ENCODE data around the gene MYMX. TPM values are rescaled to one million over a fixed set of nuclear protein-coding genes. Genes with fewer than 3 reads are reported as not detected.
"Not testable (repeated sequence)": the region's sequence is repeated elsewhere in the genome, so short reads cannot be mapped to it uniquely, and the experiment has no call there.

Gene MYMX
- total and polyA plus RNA-seq, 7 experiments from 2014 or later, result not detected

GRCh38 chr6:44192428-44193041, 24.2 kb upstream of the MYMX start:
- H3K27me3 Mint-ChIP-seq, result peaks cover 0 to 14% (median 6%) of the 10 kb centered on the region in 5 donors
- intact Hi-C loops (cut with micrococcal nuclease), result no loop called here
- Histone ChIP-seq H3K9me3 (ENCODE audit: control insufficient read depth in 2 of 3, low read length in 3 of 3) (no peaks in the 10 kb centered on the region), H3K27me3 (ENCODE audit: control insufficient read depth in 2 of 2, insufficient read depth in 2 of 2, low read length in 2 of 2) (no peaks in the 10 kb centered on the region), H3K4me1 (ENCODE audit: control insufficient read depth in 2 of 2, insufficient read depth in 2 of 2, low read length in 2 of 2) (no peaks in the 10 kb centered on the region), H3K27ac (ENCODE audit: low read depth, low read length) (no peak overlapping the region), H3K4me3 (ENCODE audit: low read length) (no peak overlapping the region), H3K36me3 (ENCODE audit: control insufficient read depth in 2 of 3, insufficient read depth in 3 of 3, low read length in 3 of 3) (no peaks in the 10 kb centered on the region)
- no peaks in the 10 kb centered on the region for H3K36me3 Mint-ChIP-seq
- no peak for DNase-seq
- H3K4me3 Mint-ChIP-seq, result no peak overlapping the region
- H3K27ac Mint-ChIP-seq, result no peak overlapping the region
- H3K9me3 Mint-ChIP-seq, result no peaks in the 10 kb centered on the region
- H3K4me1 Mint-ChIP-seq, result peaks cover 0 to 10% (median 0%) of the 10 kb centered on the region in 7 donors
- ChIA-PET CTCF (no interaction called here), POLR2A (interaction anchor here (0.6 kb wide), 1 partner anchor 152 kb away, joined by 3 read pairs; no protein-coding TSS in a partner anchor)
- no peak for ATAC-seq

DNA sequence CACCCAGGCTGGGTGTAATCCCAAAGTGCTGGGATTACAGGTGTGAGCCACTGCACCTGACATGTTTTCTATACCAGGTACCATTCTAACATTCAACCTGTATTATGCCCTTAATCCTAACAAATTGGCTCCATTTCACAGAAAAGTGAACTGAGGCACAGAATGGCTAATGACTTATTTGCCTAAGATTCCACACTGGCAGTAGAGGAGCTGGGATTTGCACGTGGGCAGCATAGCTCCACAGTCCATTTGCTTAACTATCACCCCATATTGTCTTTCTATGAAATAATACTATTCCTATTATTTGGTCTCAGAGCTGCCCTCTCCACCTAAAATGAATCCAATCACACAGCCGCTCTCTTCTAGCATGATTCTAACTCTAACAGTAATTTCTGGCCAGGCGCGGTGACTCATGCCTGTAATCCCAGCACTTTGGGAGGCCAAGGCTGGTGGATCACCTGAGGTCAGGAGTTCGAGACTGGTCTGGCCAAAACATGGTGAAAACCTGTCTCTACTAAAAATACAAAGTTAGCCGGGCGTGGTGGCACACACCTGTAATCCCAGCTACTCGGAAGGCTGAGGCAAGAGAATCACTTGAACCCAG, 23.3 kb upstream of the MYMX start:
- Mint-ChIP-seq H3K4me1 (peaks cover 0 to 10% (median 0%) of the 10 kb centered on the region in 7 donors), H3K36me3 (no peaks in the 10 kb centered on the region), H3K9me3 (no peaks in the 10 kb centered on the region), H3K27ac (no peak overlapping the region), H3K4me3 (no peak overlapping the region), H3K27me3 (peaks cover 0 to 14% (median 6%) of the 10 kb centered on the region in 5 donors)
- no peak overlapping the region for H3K4me3 ChIP-seq (ENCODE audit: low read length)
- H3K27me3 ChIP-seq (ENCODE audit: control insufficient read depth in 2 of 2, insufficient read depth in 2 of 2, low read length in 2 of 2), result no peaks in the 10 kb centered on the region
- H3K36me3 ChIP-seq (ENCODE audit: control insufficient read depth in 2 of 3, insufficient read depth in 3 of 3, low read length in 3 of 3), result no peaks in the 10 kb centered on the region
- H3K9me3 ChIP-seq (ENCODE audit: control insufficient read depth in 2 of 3, low read length in 3 of 3), result no peaks in the 10 kb centered on the region
- no peak for DNase-seq
- no peaks in the 10 kb centered on the region for H3K4me1 ChIP-seq (ENCODE audit: control insufficient read depth in 2 of 2, insufficient read depth in 2 of 2, low read length in 2 of 2)
- intact Hi-C loops (cut with micrococcal nuclease), result no loop called here
- ChIA-PET CTCF (interaction anchor here (0.6 kb wide), 1 partner anchor 50 kb away, joined by 3 read pairs; no protein-coding TSS in a partner anchor), POLR2A (interaction anchor here (0.7 kb wide), 1 partner anchor 251 kb away, joined by 4 read pairs; no protein-coding TSS in a partner anchor)
- ATAC-seq, result no peak
- H3K27ac ChIP-seq (ENCODE audit: low read depth, low read length), result no peak overlapping the region

DNA sequence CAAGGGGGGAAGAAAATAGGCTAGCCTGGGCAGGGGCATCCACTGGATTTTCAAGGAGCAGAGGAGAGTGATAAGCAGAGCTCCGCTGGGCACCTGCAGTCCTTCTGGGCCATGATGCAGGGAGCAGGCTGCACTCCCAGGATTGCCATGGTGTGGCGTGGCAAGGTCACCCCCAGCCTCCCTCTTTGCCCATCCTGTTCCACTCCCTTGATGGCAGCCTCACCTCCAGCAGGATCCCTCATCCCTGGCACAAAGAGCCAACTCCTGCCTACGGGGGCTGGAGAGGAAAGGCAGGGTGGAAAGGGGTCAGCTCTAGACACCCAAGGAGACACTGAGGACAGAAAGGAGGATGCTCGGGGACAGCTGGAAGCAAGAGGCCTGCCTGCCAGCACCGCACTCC, 22.4 kb upstream of the MYMX start:
- no peaks in the 10 kb centered on the region for H3K36me3 Mint-ChIP-seq
- no peak overlapping the region for H3K27ac ChIP-seq (ENCODE audit: low read depth, low read length)
- no peaks in the 10 kb centered on the region for H3K27me3 ChIP-seq (ENCODE audit: control insufficient read depth in 2 of 2, insufficient read depth in 2 of 2, low read length in 2 of 2)
- no peak overlapping the region for H3K4me3 Mint-ChIP-seq
- no peaks in the 10 kb centered on the region for H3K9me3 Mint-ChIP-seq
- no peaks in the 10 kb centered on the region for H3K9me3 ChIP-seq (ENCODE audit: control insufficient read depth in 2 of 3, low read length in 3 of 3)
- H3K4me3 ChIP-seq (ENCODE audit: low read length), result no peak overlapping the region
- no peaks in the 10 kb centered on the region for H3K36me3 ChIP-seq (ENCODE audit: control insufficient read depth in 2 of 3, insufficient read depth in 3 of 3, low read length in 3 of 3)
- DNase-seq (no peak), ATAC-seq (no peak)
- ChIA-PET POLR2A (no interaction called here), CTCF (no interaction called here)
- H3K4me1 Mint-ChIP-seq, result peaks cover 0 to 10% (median 0%) of the 10 kb centered on the region in 7 donors
- no peaks in the 10 kb centered on the region for H3K4me1 ChIP-seq (ENCODE audit: control insufficient read depth in 2 of 2, insufficient read depth in 2 of 2, low read length in 2 of 2)
- intact Hi-C loops (cut with micrococcal nuclease), result no loop called here
- H3K27ac Mint-ChIP-seq, result no peak overlapping the region
- H3K27me3 Mint-ChIP-seq, result peaks cover 0 to 16% (median 9%) of the 10 kb centered on the region in 5 donors

DNA sequence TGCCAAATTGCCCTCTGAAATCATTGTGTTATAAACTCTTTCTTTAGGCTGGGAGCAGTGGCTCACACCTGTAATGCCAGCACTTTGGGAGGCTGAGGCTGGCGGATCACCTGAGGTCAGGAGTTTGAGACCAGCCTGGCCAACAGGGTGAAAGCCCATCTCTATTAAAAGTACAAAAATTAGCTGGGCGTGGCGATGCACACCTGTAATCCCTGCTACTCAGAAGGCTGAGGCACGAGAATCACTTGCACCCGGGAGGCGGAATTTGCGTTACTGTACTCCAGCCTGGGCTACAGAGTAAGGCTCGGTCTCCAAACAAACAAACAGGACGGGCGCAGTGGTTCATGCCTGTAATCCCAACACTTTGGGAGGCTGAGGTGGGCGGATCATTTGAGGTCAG, 20.4 kb upstream of the MYMX start:
- intact Hi-C loops (cut with micrococcal nuclease); CTCF ChIA-PET; H3K27ac Mint-ChIP-seq; H3K27ac ChIP-seq (ENCODE audit: low read depth, low read length); H3K4me3 ChIP-seq (ENCODE audit: low read length); H3K9me3 Mint-ChIP-seq; DNase-seq; H3K4me3 Mint-ChIP-seq; H3K27me3 ChIP-seq (ENCODE audit: control insufficient read depth in 2 of 2, insufficient read depth in 2 of 2, low read length in 2 of 2); POLR2A ChIA-PET; H3K4me1 ChIP-seq (ENCODE audit: control insufficient read depth in 2 of 2, insufficient read depth in 2 of 2, low read length in 2 of 2); H3K9me3 ChIP-seq (ENCODE audit: control insufficient read depth in 2 of 3, low read length in 3 of 3); H3K36me3 ChIP-seq (ENCODE audit: control insufficient read depth in 2 of 3, insufficient read depth in 3 of 3, low read length in 3 of 3); H3K36me3 Mint-ChIP-seq; ATAC-seq: not testable (repeated sequence)
- peaks cover 0 to 10% (median 0%) of the 10 kb centered on the region in 7 donors for H3K4me1 Mint-ChIP-seq
- H3K27me3 Mint-ChIP-seq, result peaks cover 0 to 20% (median 9%) of the 10 kb centered on the region in 5 donors

DNA sequence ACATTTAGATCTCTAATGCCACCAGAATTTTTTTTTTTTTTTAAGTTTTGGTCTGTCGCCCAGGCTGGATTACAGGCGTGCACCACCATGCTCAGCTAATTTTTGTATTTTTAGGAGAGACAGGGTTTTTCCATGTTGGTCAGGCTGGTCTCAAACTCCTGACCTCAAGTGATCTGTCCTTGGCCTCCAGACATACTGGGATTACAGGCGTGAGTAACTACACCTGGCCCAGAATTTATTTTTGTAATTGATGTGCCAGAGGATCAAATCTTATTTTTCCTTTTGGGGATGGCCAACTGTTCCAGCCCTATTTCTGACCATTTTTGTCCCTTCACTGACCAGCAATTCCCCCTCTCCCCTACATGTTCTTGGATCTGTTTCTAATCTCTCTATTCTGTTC, 18.0 kb upstream of the MYMX start:
- intact Hi-C loops (cut with micrococcal nuclease), result no loop called here
- DNase-seq (no peak), ATAC-seq (no peak)
- ChIA-PET CTCF (no interaction called here), POLR2A (no interaction called here)
- Mint-ChIP-seq H3K9me3 (no peaks in the 10 kb centered on the region), H3K27me3 (peaks cover 0 to 16% (median 4%) of the 10 kb centered on the region in 5 donors), H3K36me3 (no peaks in the 10 kb centered on the region), H3K4me1 (no peaks in the 10 kb centered on the region), H3K4me3 (no peak overlapping the region), H3K27ac (no peak overlapping the region)
- Histone ChIP-seq H3K27me3 (ENCODE audit: control insufficient read depth in 2 of 2, insufficient read depth in 2 of 2, low read length in 2 of 2) (no peaks in the 10 kb centered on the region), H3K36me3 (ENCODE audit: control insufficient read depth in 2 of 3, insufficient read depth in 3 of 3, low read length in 3 of 3) (no peaks in the 10 kb centered on the region), H3K4me1 (ENCODE audit: control insufficient read depth in 2 of 2, insufficient read depth in 2 of 2, low read length in 2 of 2) (no peaks in the 10 kb centered on the region), H3K9me3 (ENCODE audit: control insufficient read depth in 2 of 3, low read length in 3 of 3) (no peaks in the 10 kb centered on the region), H3K4me3 (ENCODE audit: low read length) (no peak overlapping the region), H3K27ac (ENCODE audit: low read depth, low read length) (no peak overlapping the region)

- ChIA-PET POLR2A (no interaction called here), CTCF (no interaction called here)
- H3K4me3 Mint-ChIP-seq, result no peak overlapping the region
- Histone ChIP-seq H3K27me3 (ENCODE audit: control insufficient read depth in 2 of 2, insufficient read depth in 2 of 2, low read length in 2 of 2) (no peaks in the 10 kb centered on the region), H3K9me3 (ENCODE audit: control insufficient read depth in 2 of 3, low read length in 3 of 3) (no peaks in the 10 kb centered on the region), H3K36me3 (ENCODE audit: control insufficient read depth in 2 of 3, insufficient read depth in 3 of 3, low read length in 3 of 3) (no peaks in the 10 kb centered on the region), H3K27ac (ENCODE audit: low read depth, low read length) (no peak overlapping the region), H3K4me3 (ENCODE audit: low read length) (no peak overlapping the region), H3K4me1 (ENCODE audit: control insufficient read depth in 2 of 2, insufficient read depth in 2 of 2, low read length in 2 of 2) (no peaks in the 10 kb centered on the region)
- no peaks in the 10 kb centered on the region for H3K36me3 Mint-ChIP-seq
- no peak for DNase-seq
- ATAC-seq, result no peak
- H3K9me3 Mint-ChIP-seq, result no peaks in the 10 kb centered on the region
- peaks cover 0 to 15% (median 4%) of the 10 kb centered on the region in 5 donors for H3K27me3 Mint-ChIP-seq
- no peaks in the 10 kb centered on the region for H3K4me1 Mint-ChIP-seq
- intact Hi-C loops (cut with micrococcal nuclease), result no loop called here
- no peak overlapping the region for H3K27ac Mint-ChIP-seq
These were observed 16.8 kb upstream of the MYMX start for GRCh38 chr6:44199883-44200282.

- Histone ChIP-seq H3K27me3 (ENCODE audit: control insufficient read depth in 2 of 2, insufficient read depth in 2 of 2, low read length in 2 of 2) (no peaks in the 10 kb centered on the region), H3K4me3 (ENCODE audit: low read length) (no peak overlapping the region), H3K27ac (ENCODE audit: low read depth, low read length) (no peak overlapping the region), H3K36me3 (ENCODE audit: control insufficient read depth in 2 of 3, insufficient read depth in 3 of 3, low read length in 3 of 3) (no peaks in the 10 kb centered on the region), H3K9me3 (ENCODE audit: control insufficient read depth in 2 of 3, low read length in 3 of 3) (no peaks in the 10 kb centered on the region), H3K4me1 (ENCODE audit: control insufficient read depth in 2 of 2, insufficient read depth in 2 of 2, low read length in 2 of 2) (no peaks in the 10 kb centered on the region)
- peaks cover 0 to 13% (median 4%) of the 10 kb centered on the region in 5 donors for H3K27me3 Mint-ChIP-seq
- intact Hi-C loops (cut with micrococcal nuclease), result no loop called here
- DNase-seq (no peak), ATAC-seq (no peak)
- ChIA-PET CTCF (no interaction called here), POLR2A (no interaction called here)
- no peak overlapping the region for H3K27ac Mint-ChIP-seq
- no peak overlapping the region for H3K4me3 Mint-ChIP-seq
- no peaks in the 10 kb centered on the region for H3K36me3 Mint-ChIP-seq
- no peaks in the 10 kb centered on the region for H3K9me3 Mint-ChIP-seq
- no peaks in the 10 kb centered on the region for H3K4me1 Mint-ChIP-seq
These were observed 15.5 kb upstream of the MYMX start for GRCh38 chr6:44201200-44201599.

Measured in naive thymus-derived CD4-positive, alpha-beta T cell (primary cell).